ENCODE measurements around the gene CYP19A1. TPM values are rescaled to one million over a fixed set of nuclear protein-coding genes. Genes with fewer than 3 reads are reported as not detected.

The CYP19A1 gene
- total and polyA plus RNA-seq, 4 donors, result 0.03 to 124 (median 0.50) TPM; not detected in 1

DNA sequence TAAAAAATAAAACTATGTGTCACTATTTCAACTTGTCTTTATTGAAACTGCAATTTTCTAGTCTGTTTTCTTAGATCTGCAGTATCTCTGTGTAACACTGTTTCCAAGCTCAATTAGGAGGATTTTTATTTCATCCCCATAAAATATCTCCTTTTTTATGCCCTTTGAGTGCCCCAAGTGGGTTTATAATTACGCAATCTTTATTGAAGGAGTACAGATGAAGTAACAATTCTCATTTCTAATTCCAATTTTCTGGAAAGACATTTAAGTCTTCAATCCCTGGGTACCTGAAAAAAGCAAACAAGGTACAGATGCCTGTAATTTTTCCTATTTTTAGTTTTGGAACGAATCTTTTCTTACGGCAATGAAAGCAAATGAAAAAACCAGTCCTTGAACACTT, 61.3 kb downstream of the CYP19A1 start:
- Histone ChIP-seq H3K36me3 (ENCODE audit: control insufficient read depth in 4 of 4, insufficient read depth in 3 of 4, low read depth in 1 of 4, low read length in 3 of 4) (no peaks in the 10 kb centered on the region), H3K4me1 (ENCODE audit: control insufficient read depth in 4 of 4, insufficient read depth in 4 of 4, low read length in 3 of 4) (no peaks in the 10 kb centered on the region), H3K27me3 (ENCODE audit: control insufficient read depth in 4 of 4, insufficient read depth in 4 of 4, low read length in 3 of 4) (peaks cover 0 to 5% (median 2%) of the 10 kb centered on the region in 4 donors), H3K4me3 (ENCODE audit: low read depth in 1 of 3, low read length in 3 of 3) (no peak overlapping the region), H3K9ac (ENCODE audit: low read depth in 1 of 2, low read length in 2 of 2) (no peak overlapping the region), H3K27ac (ENCODE audit: low read depth in 1 of 2, low read length in 2 of 2) (no peak overlapping the region), H3K9me3 (ENCODE audit: control insufficient read depth in 4 of 4, low read length in 3 of 4) (no peaks in the 10 kb centered on the region)
- 89% methylated on average over 3 of the region's 3 CpGs for WGBS
- DNase-seq (ENCODE audit: low spot score), result no peak
- TF ChIP-seq, protein P1, sequence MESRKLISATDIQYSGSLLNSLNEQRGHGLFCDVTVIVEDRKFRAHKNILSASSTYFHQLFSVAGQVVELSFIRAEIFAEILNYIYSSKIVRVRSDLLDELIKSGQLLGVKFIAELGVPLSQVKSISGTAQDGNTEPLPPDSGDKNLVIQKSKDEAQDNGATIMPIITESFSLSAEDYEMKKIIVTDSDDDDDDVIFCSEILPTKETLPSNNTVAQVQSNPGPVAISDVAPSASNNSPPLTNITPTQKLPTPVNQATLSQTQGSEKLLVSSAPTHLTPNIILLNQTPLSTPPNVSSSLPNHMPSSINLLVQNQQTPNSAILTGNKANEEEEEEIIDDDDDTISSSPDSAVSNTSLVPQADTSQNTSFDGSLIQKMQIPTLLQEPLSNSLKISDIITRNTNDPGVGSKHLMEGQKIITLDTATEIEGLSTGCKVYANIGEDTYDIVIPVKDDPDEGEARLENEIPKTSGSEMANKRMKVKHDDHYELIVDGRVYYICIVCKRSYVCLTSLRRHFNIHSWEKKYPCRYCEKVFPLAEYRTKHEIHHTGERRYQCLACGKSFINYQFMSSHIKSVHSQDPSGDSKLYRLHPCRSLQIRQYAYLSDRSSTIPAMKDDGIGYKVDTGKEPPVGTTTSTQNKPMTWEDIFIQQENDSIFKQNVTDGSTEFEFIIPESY (IDR thresholded peaks at IDR 0.05), result no peak
- TF ChIP-seq HNF4A (conservative IDR thresholded peaks at IDR 0.05) (no peak), TAF1 (conservative IDR thresholded peaks at IDR 0.05) (no peak), YY1 (IDR thresholded peaks at IDR 0.05) (no peak), RAD21 (IDR thresholded peaks at IDR 0.05) (no peak), RXRA (IDR thresholded peaks at IDR 0.05) (no peak)
- TF ChIP-seq, protein P2, sequence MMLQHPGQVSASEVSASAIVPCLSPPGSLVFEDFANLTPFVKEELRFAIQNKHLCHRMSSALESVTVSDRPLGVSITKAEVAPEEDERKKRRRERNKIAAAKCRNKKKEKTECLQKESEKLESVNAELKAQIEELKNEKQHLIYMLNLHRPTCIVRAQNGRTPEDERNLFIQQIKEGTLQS (IDR thresholded peaks at IDR 0.05), result no peak

DNA sequence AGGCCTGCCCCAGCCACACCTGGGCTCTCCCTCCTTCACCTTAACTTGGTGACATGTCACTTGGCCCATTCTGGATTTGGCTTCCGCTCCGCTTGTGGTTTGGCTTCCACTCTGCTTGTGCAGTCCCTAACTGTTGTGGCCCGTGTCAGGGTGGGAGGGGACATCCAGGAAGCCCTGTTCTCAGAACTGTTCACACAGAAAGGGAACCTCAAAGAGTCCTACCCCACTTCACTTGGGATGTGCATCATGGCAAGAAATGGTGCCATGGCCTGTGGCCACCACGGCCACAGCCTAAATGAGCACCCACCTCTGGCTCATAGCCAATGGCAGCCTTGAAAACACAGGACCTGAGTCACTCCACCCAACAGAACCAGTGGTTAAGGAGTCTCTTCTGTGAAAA, 63.4 kb downstream of the CYP19A1 start:
- no peak for DNase-seq (ENCODE audit: low spot score)
- WGBS, result 91% methylated on average over 4 of the region's 4 CpGs
- no peak overlapping the region for H3K27ac ChIP-seq (ENCODE audit: low read depth in 1 of 2, low read length in 2 of 2)
- TF ChIP-seq, protein P2 (IDR thresholded peaks at IDR 0.05), result no peak
- TF ChIP-seq GABPA (IDR thresholded peaks at IDR 0.05 in 1 of 2, conservative IDR thresholded peaks at IDR 0.05 in 1 of 2) (no peak), NR2F2 (IDR thresholded peaks at IDR 0.05) (no peak), HNF4A (conservative IDR thresholded peaks at IDR 0.05) (no peak), RAD21 (IDR thresholded peaks at IDR 0.05) (no peak), FOXA1 (IDR thresholded peaks at IDR 0.05) (no peak), CTCF (IDR thresholded peaks at IDR 0.05; ENCODE audit: low read depth, low read length, missing input control) (no peak), YY1 (IDR thresholded peaks at IDR 0.05) (no peak), SP1 (IDR thresholded peaks at IDR 0.05) (no peak), FOXA2 (IDR thresholded peaks at IDR 0.05) (no peak), JUND (IDR thresholded peaks at IDR 0.05) (no peak)
- TF ChIP-seq, protein P3, sequence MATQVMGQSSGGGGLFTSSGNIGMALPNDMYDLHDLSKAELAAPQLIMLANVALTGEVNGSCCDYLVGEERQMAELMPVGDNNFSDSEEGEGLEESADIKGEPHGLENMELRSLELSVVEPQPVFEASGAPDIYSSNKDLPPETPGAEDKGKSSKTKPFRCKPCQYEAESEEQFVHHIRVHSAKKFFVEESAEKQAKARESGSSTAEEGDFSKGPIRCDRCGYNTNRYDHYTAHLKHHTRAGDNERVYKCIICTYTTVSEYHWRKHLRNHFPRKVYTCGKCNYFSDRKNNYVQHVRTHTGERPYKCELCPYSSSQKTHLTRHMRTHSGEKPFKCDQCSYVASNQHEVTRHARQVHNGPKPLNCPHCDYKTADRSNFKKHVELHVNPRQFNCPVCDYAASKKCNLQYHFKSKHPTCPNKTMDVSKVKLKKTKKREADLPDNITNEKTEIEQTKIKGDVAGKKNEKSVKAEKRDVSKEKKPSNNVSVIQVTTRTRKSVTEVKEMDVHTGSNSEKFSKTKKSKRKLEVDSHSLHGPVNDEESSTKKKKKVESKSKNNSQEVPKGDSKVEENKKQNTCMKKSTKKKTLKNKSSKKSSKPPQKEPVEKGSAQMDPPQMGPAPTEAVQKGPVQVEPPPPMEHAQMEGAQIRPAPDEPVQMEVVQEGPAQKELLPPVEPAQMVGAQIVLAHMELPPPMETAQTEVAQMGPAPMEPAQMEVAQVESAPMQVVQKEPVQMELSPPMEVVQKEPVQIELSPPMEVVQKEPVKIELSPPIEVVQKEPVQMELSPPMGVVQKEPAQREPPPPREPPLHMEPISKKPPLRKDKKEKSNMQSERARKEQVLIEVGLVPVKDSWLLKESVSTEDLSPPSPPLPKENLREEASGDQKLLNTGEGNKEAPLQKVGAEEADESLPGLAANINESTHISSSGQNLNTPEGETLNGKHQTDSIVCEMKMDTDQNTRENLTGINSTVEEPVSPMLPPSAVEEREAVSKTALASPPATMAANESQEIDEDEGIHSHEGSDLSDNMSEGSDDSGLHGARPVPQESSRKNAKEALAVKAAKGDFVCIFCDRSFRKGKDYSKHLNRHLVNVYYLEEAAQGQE (IDR thresholded peaks at IDR 0.05), result no peak
- H3K4me3 ChIP-seq (ENCODE audit: low read depth in 1 of 3, low read length in 3 of 3), result no peak overlapping the region
- H3K27me3 ChIP-seq (ENCODE audit: control insufficient read depth in 4 of 4, insufficient read depth in 4 of 4, low read length in 3 of 4), result peaks cover 0 to 6% (median 2%) of the 10 kb centered on the region in 4 donors
- H3K36me3 ChIP-seq (ENCODE audit: control insufficient read depth in 4 of 4, insufficient read depth in 3 of 4, low read depth in 1 of 4, low read length in 3 of 4), result no peaks in the 10 kb centered on the region
- no peaks in the 10 kb centered on the region for H3K9me3 ChIP-seq (ENCODE audit: control insufficient read depth in 4 of 4, low read length in 3 of 4)
- H3K4me1 ChIP-seq (ENCODE audit: control insufficient read depth in 4 of 4, insufficient read depth in 4 of 4, low read length in 3 of 4), result no peaks in the 10 kb centered on the region
- no peak overlapping the region for H3K9ac ChIP-seq (ENCODE audit: low read depth in 1 of 2, low read length in 2 of 2)
